NOMO-1 (cell line): ENCODE data around the gene SFSWAP.

ENCODE experiments used
- DNase-seq, 2 experiments: peaks; one replicate each; lab custom pipeline; 2025; ENCODE audit not compliant: unreplicated experiment in 2 of 2; lab: John Stamatoyannopoulos, UW

The SFSWAP gene

DNA sequence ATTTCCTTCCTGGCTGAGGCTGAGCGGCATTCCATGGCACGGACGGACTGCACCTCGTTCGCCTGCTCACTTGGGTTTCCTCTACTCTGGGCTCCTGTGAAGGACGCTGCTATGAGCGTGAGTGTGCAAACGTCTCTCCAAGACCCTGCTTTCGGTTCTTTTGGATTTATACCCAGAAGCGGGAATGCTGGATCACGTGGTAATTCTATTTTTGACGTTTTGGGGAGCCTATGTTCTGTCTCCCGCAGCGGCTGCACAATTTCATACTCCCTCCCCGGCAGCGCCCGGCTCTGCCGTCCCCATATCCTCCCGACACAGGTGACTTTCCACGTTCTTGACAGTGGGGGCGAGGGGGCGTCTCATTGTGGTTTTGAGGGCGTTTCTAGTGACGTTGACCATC is 137.9 kb downstream of the SFSWAP start:
- no peak for DNase-seq
